Ascending aorta (tissue), 2 donors: ENCODE results near the gene MUCL3. TPM values are rescaled to one million over a fixed set of nuclear protein-coding genes. Genes with fewer than 3 reads are reported as not detected.
A peak's percentile ranks its signal among the peaks of the same experiment; 100 is the strongest.
"Not testable (repeated sequence)": the region's sequence is repeated elsewhere in the genome, so short reads cannot be mapped to it uniquely, and the experiment has no call there.

ENCODE experiments used
- DNase-seq, 2 donors: peaks; one replicate each; pipeline ENCODE4 v3.0.0-alpha.2; 2019; ENCODE audit warnings: low spot score in 2 of 2
- H3K27ac ChIP-seq, 2 donors: fragments of 200-600 bp; sonication (generic); one replicate each; pipeline ENCODE4 v1.5.1; 2016 to 2017; ENCODE audit warnings: mild to moderate bottlenecking in 1 of 2
- H3K27me3 ChIP-seq: fragments of 200-600 bp; sonication (generic); one replicate; pipeline ENCODE4 v1.5.1; 2017
- H3K36me3 ChIP-seq, 2 donors: fragments of 200-600 bp; sonication (generic); one replicate each; pipeline ENCODE4 v1.5.1; 2016
- H3K4me1 ChIP-seq, 2 donors: fragments of 200-600 bp; sonication (generic); one replicate each; pipeline ENCODE4 v1.5.1; 2016 to 2017; ENCODE audit warnings: mild to moderate bottlenecking in 1 of 2
- H3K4me3 ChIP-seq, 2 donors: fragments of 200-600 bp; sonication (generic); one replicate each; pipeline ENCODE4 v1.5.1; 2016 to 2017; ENCODE audit warnings: mild to moderate bottlenecking in 1 of 2
- H3K9me3 ChIP-seq, 2 donors: fragments of 200-600 bp; sonication (generic); one replicate each; pipeline ENCODE4 v1.5.1; 2016
- CTCF ChIP-seq, 3 experiments: fragments of 200-600 bp in 2 of 3; fragments of 450-650 bp in 1 of 3; sonication (generic) in 2 of 3; IDR thresholded peaks; one replicate each; pipeline ENCODE4 v1.5.1; 2016 to 2019; ENCODE audit warnings: antibody characterized with exemption in 3 of 3, mild to moderate bottlenecking in 1 of 3, moderate library complexity in 1 of 3
- intact Hi-C: fragments of 100-400 bp; cut with DNase I; formaldehyde crosslinking; loops from one replicate; pipeline ENCODE4 v1.15.1; 2023
- total RNA-seq: library from RNA; depleted of rRNA; stranded (reverse); fragments of >200 nt; gene quantifications from one replicate; pipeline ENCODE4 v1.1.0, GENCODE V29; 2016

MUCL3 gene
- total RNA-seq, 1 donor from 2014 or later, result not detected

- H3K27ac ChIP-seq, result peak within 1 kb of the TSS; percentile 62 to 65
- H3K27me3 ChIP-seq, result no peaks in the 10 kb centered on the region
- intact Hi-C loops, result loop anchor here (1.0 kb wide), 1 partner anchor 24 kb away; the partner anchor contains the start of gene DDR1
- H3K36me3 ChIP-seq, result peaks cover 16 to 31% of the 10 kb centered on the region in 2 donors
- peak; percentile 91 to 98 for DNase-seq
- peak within 1 kb of the TSS; percentile 71 to 95 for H3K4me3 ChIP-seq
- no peaks in the 10 kb centered on the region for H3K9me3 ChIP-seq
- no peak for TF ChIP-seq CTCF (IDR thresholded peaks at IDR 0.05)
- H3K4me1 ChIP-seq, result peaks cover 0 to 10% of the 10 kb centered on the region in 2 donors
Measured at GRCh38 chr6:30907758-30908591, 32.8 kb upstream of the MUCL3 start, which contains the start of gene GTF2H4. Gene GTF2H4, plus strand, starts transcription at chr6:30908207.

- peaks cover 16 to 32% of the 10 kb centered on the region in 2 donors for H3K36me3 ChIP-seq
- intact Hi-C loops, result loop anchor here (1.0 kb wide), 1 partner anchor 24 kb away; the partner anchor contains the start of gene DDR1
- no peak for DNase-seq
- peaks cover 2 to 12% of the 10 kb centered on the region in 2 donors for H3K4me1 ChIP-seq
- H3K27me3 ChIP-seq, result no peaks in the 10 kb centered on the region
- H3K27ac ChIP-seq, result no peak overlapping the region
- peak overlapping the region; percentile 71 to 95 for H3K4me3 ChIP-seq
- TF ChIP-seq CTCF (IDR thresholded peaks at IDR 0.05), result no peak
- no peaks in the 10 kb centered on the region for H3K9me3 ChIP-seq
Measured at GRCh38 chr6:30908700-30909099, 32.1 kb upstream of the MUCL3 start.

- not testable (repeated sequence) for H3K9me3 ChIP-seq, H3K4me3 ChIP-seq, DNase-seq, H3K27ac ChIP-seq, H3K27me3 ChIP-seq
- Histone ChIP-seq H3K4me1 (peaks cover 4 to 21% of the 10 kb centered on the region in 2 donors), H3K36me3 (peaks cover 16 to 32% of the 10 kb centered on the region in 2 donors)
- intact Hi-C loops, result loop anchor here (10.0 kb wide), 1 partner anchor 426 kb away; the partner anchor contains the start of gene HLA-E
Measured at GRCh38 chr6:30910473-30910872, 30.3 kb upstream of the MUCL3 start.

GRCh38 chr6:30912746-30913520, 27.8 kb upstream of the MUCL3 start:
- peaks cover 4 to 23% of the 10 kb centered on the region in 2 donors for H3K4me1 ChIP-seq
- peak overlapping the region in 1 of 2 donors; percentile 65 for H3K4me3 ChIP-seq
- H3K36me3 ChIP-seq, result peaks cover 18 to 40% of the 10 kb centered on the region in 2 donors
- intact Hi-C loops, result loop anchor here (10.0 kb wide), 1 partner anchor 428 kb away; the partner anchor contains the start of gene HLA-E
- H3K9me3 ChIP-seq, result no peaks in the 10 kb centered on the region
- no peak for DNase-seq
- H3K27ac ChIP-seq, result peak overlapping the region; percentile 78 to 86
- H3K27me3 ChIP-seq, result no peaks in the 10 kb centered on the region
- TF ChIP-seq CTCF (IDR thresholded peaks at IDR 0.05), result no peak

GRCh38 chr6:30913721-30914075, 27.1 kb upstream of the MUCL3 start:
- Histone ChIP-seq H3K4me1 (peaks cover 4 to 22% of the 10 kb centered on the region in 2 donors), H3K27me3 (no peaks in the 10 kb centered on the region), H3K4me3 (peak overlapping the region; percentile 60 to 65), H3K9me3 (no peaks in the 10 kb centered on the region), H3K27ac (peak overlapping the region; percentile 78 to 86), H3K36me3 (peaks cover 19 to 46% of the 10 kb centered on the region in 2 donors)
- TF ChIP-seq CTCF (IDR thresholded peaks at IDR 0.05), result peak in 1 of 3 experiments; percentile 24
- no peak for DNase-seq
- intact Hi-C loops, result loop anchor here (1.0 to 10.0 kb wide), 5 partner anchors 29 to 429 kb away; partner anchors contain the start of genes DDR1, FLOT1 and HLA-E
